NB4 (cell line): ENCODE data around the gene VRK2.

Experiments used
- DNase-seq: peaks from one replicate; pipeline ENCODE4 v3.0.0; 2010; ENCODE audit warnings: low read depth
- H3K4me3 ChIP-seq: one replicate; pipeline ENCODE4 v1.5.1; 2011; ENCODE audit warnings: mild to moderate bottlenecking, low read depth, low read length, moderate library complexity
- CTCF ChIP-seq: IDR thresholded peaks from one replicate; pipeline ENCODE4 v1.5.1; 2012; ENCODE audit warnings: low read depth, low read length
- MAX ChIP-seq: IDR thresholded peaks from 2 replicates; pipeline ENCODE4 v1.6.1; 2011; ENCODE audit warnings: low read depth, low read length
- MYC ChIP-seq: IDR thresholded peaks from 2 replicates; pipeline ENCODE4 v1.6.1; 2011; ENCODE audit warnings: low read depth, low read length
- POLR2A ChIP-seq: IDR thresholded peaks from 2 replicates; pipeline ENCODE4 v1.6.1; 2011; ENCODE audit warnings: mild to moderate bottlenecking; ENCODE audit not compliant: insufficient read length; ENCODE audit errors: extremely low read depth

Gene VRK2

GRCh38 chr2:58133395-58133794, 86.8 kb downstream of the VRK2 start:
- DNase-seq: no peak
- no peak overlapping the region for H3K4me3 ChIP-seq
- TF ChIP-seq MYC (no peak), MAX (no peak), CTCF (no peak), POLR2A (no peak)

DNA sequence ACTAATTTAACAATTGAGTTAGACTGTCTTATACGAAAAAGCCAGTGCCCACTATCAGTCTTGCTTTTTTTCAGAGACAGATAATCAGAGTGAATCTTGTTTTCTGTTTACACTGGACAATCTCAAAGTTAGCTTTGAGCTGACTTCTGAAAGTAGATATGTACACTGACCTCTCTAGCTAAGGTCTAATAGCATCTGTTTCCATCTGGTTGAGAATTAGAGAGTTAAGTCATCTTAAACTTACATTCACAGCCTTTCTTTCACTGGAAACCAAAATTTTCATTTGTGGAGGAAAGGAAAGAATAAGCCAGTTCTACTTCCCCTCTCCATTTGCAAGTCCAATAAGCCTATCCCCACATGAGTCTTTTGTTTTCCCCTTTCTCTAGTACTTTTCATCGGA, 89.3 kb downstream of the VRK2 start:
- no peak overlapping the region for H3K4me3 ChIP-seq
- TF ChIP-seq MYC (no peak), POLR2A (no peak), CTCF (no peak), MAX (no peak)
- DNase-seq: no peak

- no peak overlapping the region for H3K4me3 ChIP-seq
- DNase-seq: no peak
- TF ChIP-seq MAX: no peak
- no peak for TF ChIP-seq POLR2A
- no peak for TF ChIP-seq MYC
- no peak for TF ChIP-seq CTCF
Observed at GRCh38 chr2:58137221-58137620, 90.6 kb downstream of the VRK2 start.

DNA sequence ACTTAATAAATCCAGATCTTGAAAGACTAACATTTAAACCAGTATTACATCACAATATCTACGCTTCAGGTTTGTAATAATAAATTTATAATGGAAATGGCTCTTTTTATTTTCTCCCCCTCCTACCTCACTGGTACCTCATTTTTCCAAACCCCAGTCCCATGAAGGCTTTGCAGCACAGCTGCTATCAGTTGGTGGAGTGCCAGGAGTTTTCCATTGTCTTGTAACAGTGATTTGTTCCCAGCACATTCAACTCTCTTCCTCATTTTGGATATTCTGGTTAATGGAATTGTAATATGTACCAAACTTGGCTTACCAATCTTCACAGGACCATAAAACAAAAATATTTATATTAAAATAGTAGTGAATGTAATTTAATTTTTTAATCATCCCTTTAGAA, 91.2 kb downstream of the VRK2 start:
- no peak overlapping the region for H3K4me3 ChIP-seq
- TF ChIP-seq MAX (no peak), CTCF (no peak), POLR2A (no peak), MYC (no peak)
- no peak for DNase-seq

DNA sequence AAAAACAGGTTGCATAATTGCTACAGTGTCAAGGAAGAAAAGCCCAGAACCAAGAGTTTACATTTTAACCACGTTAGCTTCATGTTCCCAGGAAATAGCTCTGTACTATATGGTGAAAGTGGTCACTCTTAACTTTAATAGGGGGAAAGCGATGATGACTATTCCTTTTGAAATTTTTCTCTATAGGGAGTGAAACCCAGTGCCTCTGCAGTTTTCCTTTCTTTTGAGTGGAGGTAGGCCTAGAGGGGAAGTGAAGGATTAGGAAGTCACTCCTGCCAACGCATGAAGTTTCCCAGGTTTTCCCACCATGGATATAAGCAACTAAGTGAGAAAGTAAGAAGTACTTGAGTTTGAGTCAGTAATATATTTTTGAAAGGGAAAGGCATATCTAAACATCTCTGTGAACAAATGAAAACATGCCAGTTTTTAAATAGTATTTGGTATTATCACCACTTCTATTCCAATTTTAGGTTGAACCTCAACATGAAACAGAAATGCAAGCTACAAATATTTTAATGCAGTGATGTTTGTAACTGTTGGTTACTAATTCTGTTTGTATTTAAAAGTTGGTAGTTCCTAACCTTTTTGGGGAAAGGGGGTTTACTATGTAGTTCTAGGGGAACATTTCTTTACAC, 91.9 kb downstream of the VRK2 start:
- no peak for DNase-seq
- no peak for TF ChIP-seq MAX
- TF ChIP-seq MYC: no peak
- no peak for TF ChIP-seq POLR2A
- TF ChIP-seq CTCF: no peak
- H3K4me3 ChIP-seq: no peak overlapping the region
